WTC11 (cell line): ENCODE measurements around the gene KRT36.

Experiments used
- CREB1 ChIP-seq: sonication (generic); formaldehyde crosslinking; IDR thresholded peaks from 2 replicates; pipeline ENCODE4 v1.8.0; 2023; ENCODE audit warnings: mild to moderate bottlenecking, missing genetic modification reagents
- ELF4 ChIP-seq: sonication (generic); formaldehyde crosslinking; IDR thresholded peaks from 2 replicates; pipeline ENCODE4 v1.8.1; 2022; ENCODE audit warnings: low read depth, mild to moderate bottlenecking, moderate library complexity, missing genetic modification reagents
- GABPB1 ChIP-seq: sonication (generic); formaldehyde crosslinking; IDR thresholded peaks from 2 replicates; pipeline ENCODE4 v1.8.1; 2023; ENCODE audit warnings: mild to moderate bottlenecking, missing genetic modification reagents
- NR3C1 ChIP-seq: sonication (generic); formaldehyde crosslinking; conservative IDR thresholded peaks from 2 replicates; pipeline ENCODE4 v1.8.1; 2023; ENCODE audit warnings: low read depth, mild to moderate bottlenecking, missing genetic modification reagents
- TF ChIP-seq, protein P1 (sequence below): fragments of 200-600 bp; IDR thresholded peaks from 2 replicates; pipeline ENCODE4 v1.8.0; 2022; ENCODE audit warnings: antibody characterized with exemption
- TF ChIP-seq, protein P2 (sequence below): sonication (generic); formaldehyde crosslinking; IDR thresholded peaks from 2 replicates; pipeline ENCODE4 v1.8.0; 2023; ENCODE audit warnings: missing genetic modification reagents, mild to moderate bottlenecking, borderline replicate concordance
- TF ChIP-seq, protein P3 (sequence below): sonication (generic); formaldehyde crosslinking; IDR thresholded peaks from 2 replicates; pipeline ENCODE4 v1.8.1; 2023; ENCODE audit warnings: mild to moderate bottlenecking, moderate library complexity, missing genetic modification reagents
- TF ChIP-seq, protein P4 (sequence below): sonication (generic); formaldehyde crosslinking; IDR thresholded peaks from 2 replicates; pipeline ENCODE4 v1.8.1; 2022; ENCODE audit warnings: low read depth, mild to moderate bottlenecking, moderate library complexity, missing genetic modification reagents, borderline replicate concordance
- TF ChIP-seq, protein P5 (sequence below): sonication (generic); formaldehyde crosslinking; IDR thresholded peaks from 2 replicates; pipeline ENCODE4 v1.8.0; 2022; ENCODE audit warnings: mild to moderate bottlenecking, missing genetic modification reagents
- TF ChIP-seq, protein P6 (sequence below): sonication (generic); formaldehyde crosslinking; conservative IDR thresholded peaks from 2 replicates; pipeline ENCODE4 v1.8.1; 2022; ENCODE audit warnings: mild to moderate bottlenecking, missing genetic modification reagents

DNA sequence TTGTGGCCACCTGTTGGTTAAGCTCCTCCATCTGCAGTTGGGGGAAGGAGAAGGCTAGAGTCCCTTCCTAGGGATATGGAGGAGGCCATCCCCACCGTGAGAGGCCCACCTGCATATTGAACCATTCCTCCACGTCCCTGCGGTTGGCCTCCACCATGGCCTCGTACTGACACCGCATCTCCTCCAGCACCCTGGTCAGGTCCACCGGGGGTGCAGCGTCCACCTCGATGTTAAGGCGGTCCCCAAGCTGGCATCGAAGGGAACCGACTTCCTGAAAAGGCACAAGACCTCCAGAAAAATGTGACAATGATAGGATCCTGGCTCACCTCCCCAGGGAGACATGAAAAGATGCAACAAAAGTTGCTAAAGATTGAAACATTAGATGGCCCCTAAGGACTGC lies 25.5 kb downstream of the KRT36 start:
- no peak for TF ChIP-seq NR3C1 (CRISPR knock-in tag)
- TF ChIP-seq CREB1 = no peak
- TF ChIP-seq, protein P1, sequence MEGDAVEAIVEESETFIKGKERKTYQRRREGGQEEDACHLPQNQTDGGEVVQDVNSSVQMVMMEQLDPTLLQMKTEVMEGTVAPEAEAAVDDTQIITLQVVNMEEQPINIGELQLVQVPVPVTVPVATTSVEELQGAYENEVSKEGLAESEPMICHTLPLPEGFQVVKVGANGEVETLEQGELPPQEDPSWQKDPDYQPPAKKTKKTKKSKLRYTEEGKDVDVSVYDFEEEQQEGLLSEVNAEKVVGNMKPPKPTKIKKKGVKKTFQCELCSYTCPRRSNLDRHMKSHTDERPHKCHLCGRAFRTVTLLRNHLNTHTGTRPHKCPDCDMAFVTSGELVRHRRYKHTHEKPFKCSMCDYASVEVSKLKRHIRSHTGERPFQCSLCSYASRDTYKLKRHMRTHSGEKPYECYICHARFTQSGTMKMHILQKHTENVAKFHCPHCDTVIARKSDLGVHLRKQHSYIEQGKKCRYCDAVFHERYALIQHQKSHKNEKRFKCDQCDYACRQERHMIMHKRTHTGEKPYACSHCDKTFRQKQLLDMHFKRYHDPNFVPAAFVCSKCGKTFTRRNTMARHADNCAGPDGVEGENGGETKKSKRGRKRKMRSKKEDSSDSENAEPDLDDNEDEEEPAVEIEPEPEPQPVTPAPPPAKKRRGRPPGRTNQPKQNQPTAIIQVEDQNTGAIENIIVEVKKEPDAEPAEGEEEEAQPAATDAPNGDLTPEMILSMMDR = no peak
- TF ChIP-seq GABPB1 (CRISPR knock-in tag) = no peak
- TF ChIP-seq, protein P2, sequence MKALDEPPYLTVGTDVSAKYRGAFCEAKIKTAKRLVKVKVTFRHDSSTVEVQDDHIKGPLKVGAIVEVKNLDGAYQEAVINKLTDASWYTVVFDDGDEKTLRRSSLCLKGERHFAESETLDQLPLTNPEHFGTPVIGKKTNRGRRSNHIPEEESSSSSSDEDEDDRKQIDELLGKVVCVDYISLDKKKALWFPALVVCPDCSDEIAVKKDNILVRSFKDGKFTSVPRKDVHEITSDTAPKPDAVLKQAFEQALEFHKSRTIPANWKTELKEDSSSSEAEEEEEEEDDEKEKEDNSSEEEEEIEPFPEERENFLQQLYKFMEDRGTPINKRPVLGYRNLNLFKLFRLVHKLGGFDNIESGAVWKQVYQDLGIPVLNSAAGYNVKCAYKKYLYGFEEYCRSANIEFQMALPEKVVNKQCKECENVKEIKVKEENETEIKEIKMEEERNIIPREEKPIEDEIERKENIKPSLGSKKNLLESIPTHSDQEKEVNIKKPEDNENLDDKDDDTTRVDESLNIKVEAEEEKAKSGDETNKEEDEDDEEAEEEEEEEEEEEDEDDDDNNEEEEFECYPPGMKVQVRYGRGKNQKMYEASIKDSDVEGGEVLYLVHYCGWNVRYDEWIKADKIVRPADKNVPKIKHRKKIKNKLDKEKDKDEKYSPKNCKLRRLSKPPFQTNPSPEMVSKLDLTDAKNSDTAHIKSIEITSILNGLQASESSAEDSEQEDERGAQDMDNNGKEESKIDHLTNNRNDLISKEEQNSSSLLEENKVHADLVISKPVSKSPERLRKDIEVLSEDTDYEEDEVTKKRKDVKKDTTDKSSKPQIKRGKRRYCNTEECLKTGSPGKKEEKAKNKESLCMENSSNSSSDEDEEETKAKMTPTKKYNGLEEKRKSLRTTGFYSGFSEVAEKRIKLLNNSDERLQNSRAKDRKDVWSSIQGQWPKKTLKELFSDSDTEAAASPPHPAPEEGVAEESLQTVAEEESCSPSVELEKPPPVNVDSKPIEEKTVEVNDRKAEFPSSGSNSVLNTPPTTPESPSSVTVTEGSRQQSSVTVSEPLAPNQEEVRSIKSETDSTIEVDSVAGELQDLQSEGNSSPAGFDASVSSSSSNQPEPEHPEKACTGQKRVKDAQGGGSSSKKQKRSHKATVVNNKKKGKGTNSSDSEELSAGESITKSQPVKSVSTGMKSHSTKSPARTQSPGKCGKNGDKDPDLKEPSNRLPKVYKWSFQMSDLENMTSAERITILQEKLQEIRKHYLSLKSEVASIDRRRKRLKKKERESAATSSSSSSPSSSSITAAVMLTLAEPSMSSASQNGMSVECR (CRISPR knock-in tag) = no peak
- TF ChIP-seq, protein P3, sequence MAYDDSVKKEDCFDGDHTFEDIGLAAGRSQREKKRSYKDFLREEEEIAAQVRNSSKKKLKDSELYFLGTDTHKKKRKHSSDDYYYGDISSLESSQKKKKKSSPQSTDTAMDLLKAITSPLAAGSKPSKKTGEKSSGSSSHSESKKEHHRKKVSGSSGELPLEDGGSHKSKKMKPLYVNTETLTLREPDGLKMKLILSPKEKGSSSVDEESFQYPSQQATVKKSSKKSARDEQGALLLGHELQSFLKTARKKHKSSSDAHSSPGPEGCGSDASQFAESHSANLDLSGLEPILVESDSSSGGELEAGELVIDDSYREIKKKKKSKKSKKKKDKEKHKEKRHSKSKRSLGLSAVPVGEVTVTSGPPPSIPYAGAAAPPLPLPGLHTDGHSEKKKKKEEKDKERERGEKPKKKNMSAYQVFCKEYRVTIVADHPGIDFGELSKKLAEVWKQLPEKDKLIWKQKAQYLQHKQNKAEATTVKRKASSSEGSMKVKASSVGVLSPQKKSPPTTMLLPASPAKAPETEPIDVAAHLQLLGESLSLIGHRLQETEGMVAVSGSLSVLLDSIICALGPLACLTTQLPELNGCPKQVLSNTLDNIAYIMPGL (CRISPR knock-in tag) = no peak
- TF ChIP-seq, protein P4, sequence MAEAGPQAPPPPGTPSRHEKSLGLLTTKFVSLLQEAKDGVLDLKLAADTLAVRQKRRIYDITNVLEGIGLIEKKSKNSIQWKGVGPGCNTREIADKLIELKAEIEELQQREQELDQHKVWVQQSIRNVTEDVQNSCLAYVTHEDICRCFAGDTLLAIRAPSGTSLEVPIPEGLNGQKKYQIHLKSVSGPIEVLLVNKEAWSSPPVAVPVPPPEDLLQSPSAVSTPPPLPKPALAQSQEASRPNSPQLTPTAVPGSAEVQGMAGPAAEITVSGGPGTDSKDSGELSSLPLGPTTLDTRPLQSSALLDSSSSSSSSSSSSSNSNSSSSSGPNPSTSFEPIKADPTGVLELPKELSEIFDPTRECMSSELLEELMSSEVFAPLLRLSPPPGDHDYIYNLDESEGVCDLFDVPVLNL (CRISPR knock-in tag) = no peak
- TF ChIP-seq, protein P5, sequence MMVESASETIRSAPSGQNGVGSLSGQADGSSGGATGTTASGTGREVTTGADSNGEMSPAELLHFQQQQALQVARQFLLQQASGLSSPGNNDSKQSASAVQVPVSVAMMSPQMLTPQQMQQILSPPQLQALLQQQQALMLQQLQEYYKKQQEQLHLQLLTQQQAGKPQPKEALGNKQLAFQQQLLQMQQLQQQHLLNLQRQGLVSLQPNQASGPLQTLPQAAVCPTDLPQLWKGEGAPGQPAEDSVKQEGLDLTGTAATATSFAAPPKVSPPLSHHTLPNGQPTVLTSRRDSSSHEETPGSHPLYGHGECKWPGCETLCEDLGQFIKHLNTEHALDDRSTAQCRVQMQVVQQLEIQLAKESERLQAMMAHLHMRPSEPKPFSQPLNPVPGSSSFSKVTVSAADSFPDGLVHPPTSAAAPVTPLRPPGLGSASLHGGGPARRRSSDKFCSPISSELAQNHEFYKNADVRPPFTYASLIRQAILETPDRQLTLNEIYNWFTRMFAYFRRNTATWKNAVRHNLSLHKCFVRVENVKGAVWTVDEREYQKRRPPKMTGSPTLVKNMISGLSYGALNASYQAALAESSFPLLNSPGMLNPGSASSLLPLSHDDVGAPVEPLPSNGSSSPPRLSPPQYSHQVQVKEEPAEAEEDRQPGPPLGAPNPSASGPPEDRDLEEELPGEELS = no peak
- no peak for TF ChIP-seq ELF4 (CRISPR knock-in tag)
- TF ChIP-seq, protein P6, sequence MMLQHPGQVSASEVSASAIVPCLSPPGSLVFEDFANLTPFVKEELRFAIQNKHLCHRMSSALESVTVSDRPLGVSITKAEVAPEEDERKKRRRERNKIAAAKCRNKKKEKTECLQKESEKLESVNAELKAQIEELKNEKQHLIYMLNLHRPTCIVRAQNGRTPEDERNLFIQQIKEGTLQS (CRISPR knock-in tag) = no peak
